Esophagus muscularis mucosa (tissue), 4 donors: ENCODE measurements around the gene CFAP92. TPM values are rescaled to one million over a fixed set of nuclear protein-coding genes. Genes with fewer than 3 reads are reported as not detected.

Experiments used
- DNase-seq: peaks from one replicate; pipeline ENCODE4 v3.0.0-alpha.2; 2017; ENCODE audit errors: extremely low spot score
- H3K27ac ChIP-seq, 4 donors: fragments of 200-600 bp; sonication (generic); replicated peaks in 1 of 4; 1 replicate in 3 of 4; 2 replicates in 1 of 4; pipeline ENCODE4 v1.5.1; 2016 to 2019; ENCODE audit warnings: mild to moderate bottlenecking in 1 of 4
- H3K27me3 ChIP-seq, 4 donors: fragments of 200-600 bp; sonication (generic); one replicate each; pipeline versions ENCODE4 v1.5.1 to v1.6.0; 2016 to 2019
- H3K36me3 ChIP-seq, 4 donors: fragments of 200-600 bp; sonication (generic); one replicate each; pipeline ENCODE4 v1.5.1; 2016 to 2019
- H3K4me1 ChIP-seq, 4 donors: fragments of 200-600 bp; sonication (generic); one replicate each; pipeline ENCODE4 v1.5.1; 2016 to 2019
- H3K4me3 ChIP-seq, 4 donors: fragments of 200-600 bp; sonication (generic); 1 replicate in 2 of 4; 2 replicates in 2 of 4; pipeline ENCODE4 v1.5.1; 2016 to 2019; ENCODE audit warnings: mild to moderate bottlenecking in 4 of 4, moderate library complexity in 1 of 4
- H3K9me3 ChIP-seq, 4 donors: fragments of 200-600 bp; sonication (generic); 1 replicate in 3 of 4; 2 replicates in 1 of 4; pipeline ENCODE4 v1.5.1; 2016 to 2019
- EP300 ChIP-seq: sonication (generic); formaldehyde crosslinking; IDR thresholded peaks from one replicate; pipeline ENCODE4 v1.6.1; 2017; ENCODE audit warnings: antibody characterized with exemption
- POLR2A ChIP-seq: fragments of 450-650 bp; IDR thresholded peaks from one replicate; pipeline ENCODE4 v1.6.1; 2017; ENCODE audit warnings: antibody characterized with exemption, moderate library complexity, mild to moderate bottlenecking, low read depth
- POLR2AphosphoS5 ChIP-seq, 2 donors: sonication (generic); formaldehyde crosslinking; IDR thresholded peaks; one replicate each; pipeline ENCODE4 v1.6.1; 2017; ENCODE audit warnings: antibody characterized with exemption in 2 of 2
- WGBS: methylation state at CpG from one replicate; pipeline ENCODE4 v1.1.5; 2018; 5-methylcytosine and 5-hydroxymethylcytosine counted together
- intact Hi-C: fragments of 100-400 bp; cut with DNase I; formaldehyde crosslinking; loops from one replicate; pipeline ENCODE4 v1.15.1; 2023
- total RNA-seq, 4 donors: library from RNA; depleted of rRNA; stranded (reverse); fragments of >200 nt; gene quantifications; one replicate each; pipeline versions ENCODE4 v1.1.0 to v1.2.1, GENCODE V29; 2016
- TF ChIP-seq, protein P1 (sequence below), 3 experiments: fragments of 200-600 bp in 2 of 3; fragments of 450-650 bp in 1 of 3; sonication (generic) in 2 of 3; IDR thresholded peaks; one replicate each; pipeline ENCODE4 v1.5.1; 2017 to 2019; ENCODE audit warnings: antibody characterized with exemption in 3 of 3, mild to moderate bottlenecking in 2 of 3, moderate library complexity in 1 of 3

Gene CFAP92
- total RNA-seq, 4 donors from 2014 or later, result 0.19 to 1.2 (median 0.47) TPM

DNA sequence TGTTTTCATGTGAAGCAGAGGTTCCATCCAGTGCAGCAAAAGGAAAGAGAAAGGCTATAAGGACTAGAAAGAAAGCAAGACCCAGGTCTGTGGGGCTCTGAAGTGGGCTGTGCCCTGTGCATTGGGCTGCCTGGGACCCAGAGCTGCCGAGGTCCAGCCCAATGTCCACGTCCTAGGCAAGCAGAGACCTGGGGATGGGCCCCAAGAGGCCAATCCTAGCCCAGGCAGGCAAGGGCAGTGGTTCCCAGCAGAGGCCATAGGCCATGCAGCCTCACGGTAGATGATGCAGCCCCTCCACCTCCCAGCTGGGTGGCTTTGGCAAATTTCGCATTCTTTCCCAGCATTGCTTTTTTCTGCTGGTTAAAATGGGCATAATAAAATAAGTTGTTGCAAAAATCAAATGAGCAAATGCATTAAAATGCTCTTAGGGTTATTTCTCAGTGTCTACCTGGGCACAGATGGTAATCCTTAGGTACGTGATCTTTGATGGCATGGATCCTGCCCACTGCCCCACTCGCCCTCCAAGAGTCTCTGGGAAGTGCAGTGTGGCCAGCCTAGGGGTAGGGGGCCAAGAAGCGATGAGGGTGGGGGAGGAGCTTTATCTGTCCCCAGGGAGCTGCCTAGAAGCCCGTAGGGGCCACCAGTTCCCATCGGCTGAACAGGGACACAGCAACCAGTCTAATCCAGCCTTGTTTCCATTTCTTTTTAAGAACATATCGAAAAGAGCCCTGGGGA lies 44.4 kb upstream of the CFAP92 start:
- H3K4me3 ChIP-seq, result no peak overlapping the region
- H3K27ac ChIP-seq, result no peak overlapping the region
- H3K27me3 ChIP-seq, result no peaks in the 10 kb centered on the region
- H3K9me3 ChIP-seq, result no peaks in the 10 kb centered on the region
- peaks cover 3 to 7% (median 6%) of the 10 kb centered on the region in 4 donors for H3K4me1 ChIP-seq
- WGBS, result 82% methylated on average over 10 of the region's 10 CpGs
- intact Hi-C loops, result no loop called here
- no peak for DNase-seq
- TF ChIP-seq, protein P1, sequence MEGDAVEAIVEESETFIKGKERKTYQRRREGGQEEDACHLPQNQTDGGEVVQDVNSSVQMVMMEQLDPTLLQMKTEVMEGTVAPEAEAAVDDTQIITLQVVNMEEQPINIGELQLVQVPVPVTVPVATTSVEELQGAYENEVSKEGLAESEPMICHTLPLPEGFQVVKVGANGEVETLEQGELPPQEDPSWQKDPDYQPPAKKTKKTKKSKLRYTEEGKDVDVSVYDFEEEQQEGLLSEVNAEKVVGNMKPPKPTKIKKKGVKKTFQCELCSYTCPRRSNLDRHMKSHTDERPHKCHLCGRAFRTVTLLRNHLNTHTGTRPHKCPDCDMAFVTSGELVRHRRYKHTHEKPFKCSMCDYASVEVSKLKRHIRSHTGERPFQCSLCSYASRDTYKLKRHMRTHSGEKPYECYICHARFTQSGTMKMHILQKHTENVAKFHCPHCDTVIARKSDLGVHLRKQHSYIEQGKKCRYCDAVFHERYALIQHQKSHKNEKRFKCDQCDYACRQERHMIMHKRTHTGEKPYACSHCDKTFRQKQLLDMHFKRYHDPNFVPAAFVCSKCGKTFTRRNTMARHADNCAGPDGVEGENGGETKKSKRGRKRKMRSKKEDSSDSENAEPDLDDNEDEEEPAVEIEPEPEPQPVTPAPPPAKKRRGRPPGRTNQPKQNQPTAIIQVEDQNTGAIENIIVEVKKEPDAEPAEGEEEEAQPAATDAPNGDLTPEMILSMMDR (IDR thresholded peaks at IDR 0.05), result no peak
- TF ChIP-seq POLR2A, result no peak
- no peak for TF ChIP-seq EP300
- TF ChIP-seq POLR2AphosphoS5 (IDR thresholded peaks at IDR 0.05), result no peak
- peaks cover 0 to 11% (median 2%) of the 10 kb centered on the region in 4 donors for H3K36me3 ChIP-seq

DNA sequence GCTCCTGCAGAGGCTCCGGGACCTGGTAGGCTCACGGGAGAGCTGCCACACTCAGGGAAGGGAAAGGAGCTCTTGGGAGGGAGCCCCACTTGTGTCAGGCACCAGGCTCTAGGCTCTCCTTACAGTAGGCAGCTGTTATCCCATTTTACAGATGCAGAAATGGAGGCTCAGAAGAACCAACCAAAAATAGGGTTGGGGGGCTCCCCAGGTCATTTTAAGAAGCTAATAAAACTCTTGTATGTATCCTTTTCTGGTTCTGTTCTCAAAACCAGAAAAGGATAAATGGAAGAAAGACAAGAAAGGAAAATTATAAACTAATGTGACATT lies 43.2 kb upstream of the CFAP92 start:
- Histone ChIP-seq H3K36me3 (peaks cover 0 to 18% (median 2%) of the 10 kb centered on the region in 4 donors), H3K9me3 (no peaks in the 10 kb centered on the region), H3K27me3 (no peaks in the 10 kb centered on the region), H3K27ac (no peak overlapping the region), H3K4me1 (peaks cover 3 to 7% (median 6%) of the 10 kb centered on the region in 4 donors), H3K4me3 (no peak overlapping the region)
- DNase-seq, result no peak
- 92% methylated on average over 2 of the region's 2 CpGs for WGBS
- intact Hi-C loops, result no loop called here
- no peak for TF ChIP-seq POLR2AphosphoS5 (IDR thresholded peaks at IDR 0.05)

- intact Hi-C loops, result no loop called here
- Histone ChIP-seq H3K27ac (no peak overlapping the region), H3K36me3 (peaks cover 0 to 20% (median 2%) of the 10 kb centered on the region in 4 donors), H3K4me3 (no peak overlapping the region), H3K4me1 (peaks cover 3 to 7% (median 6%) of the 10 kb centered on the region in 4 donors), H3K27me3 (no peaks in the 10 kb centered on the region), H3K9me3 (no peaks in the 10 kb centered on the region)
- TF ChIP-seq, protein P1 (IDR thresholded peaks at IDR 0.05), result no peak
- TF ChIP-seq EP300 (no peak), POLR2AphosphoS5 (IDR thresholded peaks at IDR 0.05) (no peak), POLR2A (no peak)
- 88% methylated on average over 7 of the region's 10 CpGs for WGBS
- no peak for DNase-seq
Observed at GRCh38 chr3:129036222-129037092, 42.6 kb upstream of the CFAP92 start.

DNA sequence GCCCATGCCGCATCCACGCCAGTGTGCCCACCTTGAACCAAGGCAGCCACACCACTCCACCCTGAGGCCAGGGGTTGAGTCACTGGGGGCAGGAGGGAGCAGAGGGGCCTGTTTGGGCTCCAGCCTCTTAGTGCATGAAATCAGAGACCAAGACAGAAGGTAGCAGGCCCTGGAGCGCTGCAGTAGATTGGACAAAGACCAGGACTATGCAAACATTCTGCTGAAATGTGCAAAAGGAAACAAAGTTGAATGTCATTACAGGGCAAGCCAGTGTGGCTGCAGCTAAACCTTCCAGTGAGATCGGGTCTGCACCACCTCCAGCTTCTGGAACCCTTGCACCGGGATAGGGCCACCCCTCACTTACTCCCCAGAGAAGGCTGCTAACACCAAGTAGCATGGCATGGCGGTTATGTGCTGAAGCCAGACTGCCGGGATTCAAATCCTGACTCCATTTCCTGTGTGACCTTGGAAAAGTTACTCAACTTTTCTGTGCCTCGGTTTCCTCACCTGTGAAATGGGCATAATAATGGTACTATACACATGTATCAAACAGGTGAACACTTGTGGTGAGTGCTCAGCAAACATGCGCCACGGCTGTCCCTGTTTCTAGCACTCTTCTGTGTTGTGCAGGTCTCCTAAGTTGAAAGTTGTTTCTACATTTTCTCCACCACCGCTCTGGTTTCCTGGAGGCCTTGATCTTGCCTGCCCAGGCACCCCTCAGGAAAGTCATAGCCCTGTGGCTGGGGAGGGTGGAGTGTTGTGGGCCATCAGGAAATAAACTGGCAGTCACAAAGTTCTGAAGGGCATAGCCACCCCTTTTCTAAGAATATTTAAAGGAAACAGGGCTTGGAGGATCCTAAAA lies 41.7 kb upstream of the CFAP92 start:
- intact Hi-C loops, result no loop called here
- no peaks in the 10 kb centered on the region for H3K27me3 ChIP-seq
- H3K4me1 ChIP-seq, result peaks cover 3 to 7% (median 6%) of the 10 kb centered on the region in 4 donors
- peaks cover 0 to 29% (median 2%) of the 10 kb centered on the region in 4 donors for H3K36me3 ChIP-seq
- TF ChIP-seq POLR2AphosphoS5 (IDR thresholded peaks at IDR 0.05) (no peak), EP300 (no peak), POLR2A (no peak)
- TF ChIP-seq, protein P1 (IDR thresholded peaks at IDR 0.05), result no peak
- no peak for DNase-seq
- no peak overlapping the region for H3K27ac ChIP-seq
- H3K4me3 ChIP-seq, result no peak overlapping the region
- WGBS, result 89% methylated on average over 11 of the region's 11 CpGs
- H3K9me3 ChIP-seq, result no peaks in the 10 kb centered on the region
